ENCODE measurements around the gene SORCS2. TPM values are rescaled to one million over a fixed set of nuclear protein-coding genes. Genes with fewer than 3 reads are reported as not detected.

The SORCS2 gene
- total and polyA plus RNA-seq, 2 of the 4 experiments (the other 2 are of a cell fraction) = 0.36 to 0.62 TPM

- CTCF ChIA-PET = no interaction called here
- dilution Hi-C loops (cut with HindIII; ENCODE audit: low sequenced_read_pairs, unreplicated experiment) = no loop called here
Measured at GRCh38 chr4:7236847-7237246, 44.5 kb downstream of the SORCS2 start.

More at GRCh38 chr4:7236847-7237246, 44.5 kb downstream of the SORCS2 start:
- no peak overlapping the region for H2BK120ac ChIP-seq (ENCODE audit: low read depth, low read length)
- ATAC-seq (ENCODE audit: low read depth) = no peak
- peaks cover 17% of the 10 kb centered on the region; the same call in 1 of the 2 replicates for H3K27me3 ChIP-seq (ENCODE audit: control insufficient read depth, insufficient read depth, low read length)
- POLR2A ChIA-PET (ENCODE audit: unreplicated experiment) = no interaction called here
- no peak overlapping the region for H2AK9ac ChIP-seq (replicated peaks; ENCODE audit: low read depth, low read length, poor library complexity)
- in situ Hi-C loops (cut with MboI; ENCODE audit: low sequenced_read_pairs) = no loop called here
- H3K36me3 ChIP-seq (ENCODE audit: control insufficient read depth, insufficient read depth, low read length) = no peaks in the 10 kb centered on the region
- H3K14ac ChIP-seq (replicated peaks; ENCODE audit: low read depth, low read length) = no peak overlapping the region
- H4K91ac ChIP-seq (ENCODE audit: insufficient read depth, low read depth, low read length) = no peak overlapping the region
- no peak overlapping the region for H4K5ac ChIP-seq (ENCODE audit: low read depth, low read length)
- peak; percentile 20 for DNase-seq
- H3K9ac ChIP-seq (ENCODE audit: low read depth, low read length) = no peak overlapping the region
- intact Hi-C loops (cut with micrococcal nuclease) = no loop called here
- H3K9me1 ChIP-seq (ENCODE audit: insufficient read depth, low read length) = no peaks in the 10 kb centered on the region
- H3K4me2 ChIP-seq (ENCODE audit: low read depth, low read length) = no peak overlapping the region
- H3K9me3 ChIP-seq (ENCODE audit: control insufficient read depth, insufficient read depth, low read length) = peaks cover 4% of the 10 kb centered on the region
- H3K4me1 ChIP-seq (ENCODE audit: control insufficient read depth, insufficient read depth, low read length) = no peaks in the 10 kb centered on the region
- no peak overlapping the region for H2BK20ac ChIP-seq (ENCODE audit: low read depth, low read length)
- no TSS peak for BruUV-seq (replicated peaks)
- H2BK5ac ChIP-seq (ENCODE audit: low read depth, low read length, poor library complexity, severe bottlenecking) = no peak overlapping the region
- H3K4me3 ChIP-seq (ENCODE audit: insufficient read depth, low read depth, low read length) = no peak overlapping the region
- H3K27ac ChIP-seq (ENCODE audit: insufficient read depth, low read length) = no peak overlapping the region
- H4K20me1 ChIP-seq (ENCODE audit: insufficient read depth, low read length) = no peaks in the 10 kb centered on the region
- H3K23ac ChIP-seq (ENCODE audit: low read depth, low read length) = no peak overlapping the region
- H3K4ac ChIP-seq (ENCODE audit: low read depth, low read length) = no peak overlapping the region
- no peak overlapping the region for H3K56ac ChIP-seq (ENCODE audit: extremely low read depth, insufficient read depth, low read length)
- no peak overlapping the region for H2BK15ac ChIP-seq (ENCODE audit: low read depth, low read length)
- H2AK5ac ChIP-seq (ENCODE audit: low read depth, low read length) = no peak overlapping the region
- H2AFZ ChIP-seq (replicated peaks; ENCODE audit: low read length, poor library complexity) = no peak overlapping the region
- no peak overlapping the region for H4K8ac ChIP-seq (ENCODE audit: low read depth in 2 of 2, low read length in 2 of 2)
- H3K79me1 ChIP-seq (ENCODE audit: low read depth in 1 of 2, low read length in 2 of 2) = no peaks in the 10 kb centered on the region
- TF ChIP-seq CEBPB (IDR thresholded peaks at IDR 0.05; ENCODE audit: low read depth, low read length) = no peak
- TF ChIP-seq CHD1 (IDR thresholded peaks at IDR 0.05; ENCODE audit: low read depth, low read length) = no peak
- TF ChIP-seq USF2 (IDR thresholded peaks at IDR 0.05; ENCODE audit: low read depth, low read length) = no peak
- TF ChIP-seq NFE2L2 (IDR thresholded peaks at IDR 0.05; ENCODE audit: low read depth, low read length) = no peak
- no peak for TF ChIP-seq ELK1 (IDR thresholded peaks at IDR 0.05; ENCODE audit: borderline replicate concordance, low read depth, low read length)
- no peak for TF ChIP-seq MAZ (IDR thresholded peaks at IDR 0.05; ENCODE audit: borderline replicate concordance, low read depth, low read length)
- no peak for TF ChIP-seq RCOR1 (IDR thresholded peaks at IDR 0.05; ENCODE audit: insufficient replicate concordance, low read length)
- TF ChIP-seq RFX5 (IDR thresholded peaks at IDR 0.05; ENCODE audit: low read depth, low read length) = no peak
- TF ChIP-seq RAD21 (IDR thresholded peaks at IDR 0.05; ENCODE audit: low read length) = no peak
- TF ChIP-seq MXI1 (IDR thresholded peaks at IDR 0.05; ENCODE audit: borderline replicate concordance, low read depth, low read length) = no peak
- no peak for TF ChIP-seq BHLHE40 (IDR thresholded peaks at IDR 0.05; ENCODE audit: low read depth, low read length)
- no peak for TF ChIP-seq SMC3 (IDR thresholded peaks at IDR 0.05; ENCODE audit: low read depth, low read length)
- no peak for TF ChIP-seq FOS (IDR thresholded peaks at IDR 0.05; ENCODE audit: low read depth, low read length)
- TF ChIP-seq MAFK (IDR thresholded peaks at IDR 0.05; ENCODE audit: low read depth, low read length) = no peak
- no peak for TF ChIP-seq POLR2A (IDR thresholded peaks at IDR 0.05; ENCODE audit: low read depth, low read length)
- no CpG with 5 or more reads among the region's 4 CpGs for WGBS, 2 experiments (ENCODE audit: extremely low coverage in 2 of 2, insufficient read length in 1 of 2)
- no peak overlapping the region for H3K18ac ChIP-seq (ENCODE audit: low read depth, low read length)
